Panc1 (cell line): ENCODE data around the gene XIRP2.

Experiments
- CTCF ChIP-seq: fragments of 450-650 bp; IDR thresholded peaks from 2 replicates; pipeline ENCODE4 v1.5.1; 2017; ENCODE audit warnings: mild to moderate bottlenecking
- POLR2AphosphoS5 ChIP-seq: IDR thresholded peaks from 2 replicates; pipeline ENCODE4 v1.6.1; 2012; ENCODE audit warnings: mild to moderate bottlenecking, low read depth, low read length, moderate library complexity
- REST ChIP-seq, 2 experiments: IDR thresholded peaks; 2 replicates each; pipeline ENCODE4 v1.6.1; 2011 to 2012; ENCODE audit warnings: low read depth in 2 of 2, control low read depth in 1 of 2, low read length in 1 of 2, mild to moderate bottlenecking in 1 of 2, moderate library complexity in 1 of 2; ENCODE audit not compliant: insufficient read depth in 1 of 2
- SIN3A ChIP-seq: IDR thresholded peaks from 2 replicates; pipeline ENCODE4 v1.6.1; 2012; ENCODE audit warnings: low read depth, mild to moderate bottlenecking, low read length, moderate library complexity, borderline replicate concordance; ENCODE audit not compliant: insufficient read depth

GRCh38 chr2:166862468-166863132, 25.7 kb upstream of the XIRP2 start:
- no peak for TF ChIP-seq POLR2AphosphoS5
- no peak for TF ChIP-seq CTCF
- no peak for TF ChIP-seq REST (IDR thresholded peaks at IDR 0.05; ENCODE audit: insufficient read depth in 1 of 2, low read depth in 2 of 2, low read length in 1 of 2)
- no peak for TF ChIP-seq SIN3A
